HG02938 (cell line): ENCODE results near the gene S100A9.
"Not testable (repeated sequence)": the region's sequence is repeated elsewhere in the genome, so short reads cannot be mapped to it uniquely, and the experiment has no call there.

Source experiments
- ATAC-seq: cut with Tn5 transposase; IDR thresholded peaks from one replicate; pipeline ENCODE4 v1.9.1; 2021; ENCODE audit warnings: mild to moderate bottlenecking, moderate library complexity; ENCODE audit not compliant: unreplicated experiment

Gene S100A9

GRCh38 chr1:153405825-153406599, 48.4 kb downstream of the S100A9 start:
- ATAC-seq = not testable (repeated sequence)

- not testable (repeated sequence) for ATAC-seq
Measured at GRCh38 chr1:153407274-153407673, 49.6 kb downstream of the S100A9 start.
